ENCODE data around the gene NAV1.

The NAV1 gene

DNA sequence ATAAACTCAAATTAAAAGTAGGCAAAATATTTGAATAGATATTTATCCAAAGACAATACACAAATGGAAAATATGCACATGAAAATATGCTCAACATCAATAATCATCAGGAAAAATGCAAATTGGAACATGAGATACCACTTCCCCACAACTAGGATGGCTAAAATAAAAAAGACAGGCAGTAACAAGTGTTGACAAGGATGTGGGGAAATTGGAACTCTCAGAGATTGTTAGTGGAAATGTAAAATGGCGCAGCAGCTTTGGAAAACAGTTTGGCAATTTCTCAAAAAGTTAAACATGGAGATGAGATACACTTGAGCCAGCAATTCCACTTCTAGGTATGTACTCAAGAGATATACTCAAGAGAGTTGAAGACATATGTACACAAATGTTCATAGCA lies 48.8 kb downstream of the NAV1 start:
- DNase-seq = no peak
